Neural progenitor cell (in vitro differentiated cells): ENCODE data around the gene TK2.

Experiments used
- CTCF ChIP-seq: fragments of 200-600 bp; sonication (generic); IDR thresholded peaks from 2 replicates; pipeline ENCODE4 v1.5.1; 2017; ENCODE audit warnings: antibody characterized with exemption, mild to moderate bottlenecking
- EZH2 ChIP-seq: fragments of 200-600 bp; sonication (generic); IDR thresholded peaks from 2 replicates; pipeline ENCODE4 v1.6.1; 2017; ENCODE audit warnings: antibody characterized with exemption, mild to moderate bottlenecking, moderate library complexity
- EZH2phosphoT487 ChIP-seq: fragments of 200-600 bp; sonication (generic); IDR thresholded peaks from 2 replicates; pipeline ENCODE4 v1.6.1; 2017; ENCODE audit warnings: antibody characterized with exemption

- TF ChIP-seq CTCF (no peak), EZH2 (no peak), EZH2phosphoT487 (no peak)
Observed at GRCh38 chr16:66481081-66481942, 68.6 kb downstream of the TK2 start.
